OCI-LY1 (cell line): ENCODE results near the gene NOD1.

Source experiments
- EZH2 ChIP-seq: fragments of 200-600 bp; sonication (generic), shearing (Covaris generic); IDR thresholded peaks from 2 replicates; pipeline ENCODE4 v1.8.0; 2017; ENCODE audit warnings: borderline replicate concordance, mixed run types, mild to moderate bottlenecking, antibody characterized with exemption, low read length, moderate library complexity, mixed read lengths
- TF ChIP-seq, protein P1 (sequence below): fragments of 200-600 bp; sonication (generic), shearing (Covaris generic); IDR thresholded peaks from 2 replicates; pipeline ENCODE4 v1.5.1; 2017; ENCODE audit warnings: mild to moderate bottlenecking, antibody characterized with exemption, low read length, moderate library complexity, mixed read lengths

GRCh38 chr7:30448461-30449189, 30.0 kb downstream of the NOD1 start:
- TF ChIP-seq, protein P1, sequence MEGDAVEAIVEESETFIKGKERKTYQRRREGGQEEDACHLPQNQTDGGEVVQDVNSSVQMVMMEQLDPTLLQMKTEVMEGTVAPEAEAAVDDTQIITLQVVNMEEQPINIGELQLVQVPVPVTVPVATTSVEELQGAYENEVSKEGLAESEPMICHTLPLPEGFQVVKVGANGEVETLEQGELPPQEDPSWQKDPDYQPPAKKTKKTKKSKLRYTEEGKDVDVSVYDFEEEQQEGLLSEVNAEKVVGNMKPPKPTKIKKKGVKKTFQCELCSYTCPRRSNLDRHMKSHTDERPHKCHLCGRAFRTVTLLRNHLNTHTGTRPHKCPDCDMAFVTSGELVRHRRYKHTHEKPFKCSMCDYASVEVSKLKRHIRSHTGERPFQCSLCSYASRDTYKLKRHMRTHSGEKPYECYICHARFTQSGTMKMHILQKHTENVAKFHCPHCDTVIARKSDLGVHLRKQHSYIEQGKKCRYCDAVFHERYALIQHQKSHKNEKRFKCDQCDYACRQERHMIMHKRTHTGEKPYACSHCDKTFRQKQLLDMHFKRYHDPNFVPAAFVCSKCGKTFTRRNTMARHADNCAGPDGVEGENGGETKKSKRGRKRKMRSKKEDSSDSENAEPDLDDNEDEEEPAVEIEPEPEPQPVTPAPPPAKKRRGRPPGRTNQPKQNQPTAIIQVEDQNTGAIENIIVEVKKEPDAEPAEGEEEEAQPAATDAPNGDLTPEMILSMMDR = no peak
- TF ChIP-seq EZH2 = no peak
